ENCODE results near the gene C16orf95. TPM values are rescaled to one million over a fixed set of nuclear protein-coding genes. Genes with fewer than 3 reads are reported as not detected.

C16orf95 gene
- total RNA-seq, 1 donor from 2014 or later: 9.6 TPM

GRCh38 chr16:87333581-87334331, 16.6 kb upstream of the C16orf95 start:
- intact Hi-C loops (cut with micrococcal nuclease): no loop called here

- intact Hi-C loops (cut with micrococcal nuclease): no loop called here
These were observed 15.9 kb upstream of the C16orf95 start for GRCh38 chr16:87333101-87333500.

GRCh38 chr16:87332150-87332549, 15.0 kb upstream of the C16orf95 start:
- intact Hi-C loops (cut with micrococcal nuclease): no loop called here

GRCh38 chr16:87331241-87331801, 14.1 kb upstream of the C16orf95 start:
- intact Hi-C loops (cut with micrococcal nuclease): no loop called here

- intact Hi-C loops (cut with micrococcal nuclease): no loop called here
These were observed 13.5 kb upstream of the C16orf95 start for GRCh38 chr16:87330646-87331045.

DNA sequence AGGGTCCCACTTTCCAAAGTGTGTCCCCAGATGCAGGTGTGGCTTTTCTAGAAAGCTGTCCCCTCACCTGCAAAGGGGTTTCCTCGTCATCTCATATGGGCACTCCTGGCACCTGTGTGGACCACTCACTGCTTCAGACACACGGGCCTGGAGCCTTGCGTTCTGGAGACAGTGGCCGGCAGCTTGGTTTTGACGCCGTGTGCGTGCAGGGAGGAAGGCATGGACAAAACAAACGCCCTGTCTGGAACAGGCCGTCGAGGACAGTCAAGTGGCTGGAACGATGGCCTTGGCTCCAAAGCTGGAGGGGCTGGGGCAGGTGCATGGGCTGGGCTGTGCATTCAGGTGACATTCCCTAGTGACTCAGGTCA, 13.0 kb upstream of the C16orf95 start:
- intact Hi-C loops (cut with micrococcal nuclease): no loop called here

DNA sequence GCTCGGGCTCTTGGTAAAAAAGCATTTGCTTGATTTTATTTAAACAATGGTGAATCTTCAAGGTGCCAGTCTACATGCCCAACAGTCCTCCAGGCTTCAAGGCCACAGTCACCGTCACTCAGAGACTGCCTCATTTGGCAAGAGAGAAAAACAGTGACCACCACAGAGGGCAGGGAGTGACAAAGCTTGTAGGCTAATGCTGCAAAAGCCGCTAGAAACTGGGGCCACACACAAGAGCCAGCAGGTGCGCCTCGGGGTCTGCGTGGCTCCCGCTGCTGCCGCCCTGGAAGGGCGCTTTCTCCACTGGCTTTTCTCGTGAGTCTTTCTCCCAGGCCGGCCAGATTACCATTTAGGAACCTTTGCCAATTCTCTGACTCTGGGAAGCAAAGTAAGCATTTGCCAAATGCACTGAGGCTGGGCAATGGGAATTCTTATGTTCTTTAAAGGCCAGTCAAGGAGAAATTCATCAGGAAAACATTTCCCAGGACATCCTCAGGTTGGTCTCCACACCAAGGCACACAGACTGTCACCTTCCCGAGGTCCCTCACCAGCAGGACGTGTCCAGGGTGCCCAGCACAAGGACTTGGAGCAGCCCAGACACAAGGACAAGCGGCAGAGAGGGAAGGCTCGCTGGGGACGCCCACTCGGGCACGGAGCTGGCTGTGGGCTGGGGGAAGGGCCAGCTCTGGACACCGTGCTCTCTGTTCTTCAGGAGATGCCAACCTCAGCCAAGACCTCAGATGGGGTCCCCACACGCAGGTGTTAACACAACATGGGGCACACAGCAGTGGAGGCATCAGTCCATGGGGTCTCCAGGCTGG, 12.5 kb upstream of the C16orf95 start:
- intact Hi-C loops (cut with micrococcal nuclease): no loop called here

DNA sequence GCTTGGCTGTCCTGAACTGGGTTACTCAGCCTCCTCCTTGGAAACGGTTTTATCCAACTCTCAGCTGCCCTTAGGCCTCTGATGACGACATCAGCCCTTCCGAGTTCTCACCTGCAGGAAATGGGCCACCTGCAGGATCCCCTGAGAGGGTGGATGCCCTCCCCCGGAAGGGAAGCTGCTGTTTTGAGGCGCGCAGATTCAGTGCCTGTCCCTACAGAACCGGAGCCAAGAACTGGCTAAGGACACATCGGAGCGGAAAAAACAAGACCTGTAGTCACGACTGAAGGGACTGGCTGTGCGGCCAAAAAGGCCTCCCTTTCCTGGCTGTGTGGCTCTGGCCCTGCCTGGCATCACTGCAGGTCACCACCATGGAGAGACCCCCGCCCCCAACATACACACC, 11.7 kb upstream of the C16orf95 start:
- intact Hi-C loops (cut with micrococcal nuclease): no loop called here

DNA sequence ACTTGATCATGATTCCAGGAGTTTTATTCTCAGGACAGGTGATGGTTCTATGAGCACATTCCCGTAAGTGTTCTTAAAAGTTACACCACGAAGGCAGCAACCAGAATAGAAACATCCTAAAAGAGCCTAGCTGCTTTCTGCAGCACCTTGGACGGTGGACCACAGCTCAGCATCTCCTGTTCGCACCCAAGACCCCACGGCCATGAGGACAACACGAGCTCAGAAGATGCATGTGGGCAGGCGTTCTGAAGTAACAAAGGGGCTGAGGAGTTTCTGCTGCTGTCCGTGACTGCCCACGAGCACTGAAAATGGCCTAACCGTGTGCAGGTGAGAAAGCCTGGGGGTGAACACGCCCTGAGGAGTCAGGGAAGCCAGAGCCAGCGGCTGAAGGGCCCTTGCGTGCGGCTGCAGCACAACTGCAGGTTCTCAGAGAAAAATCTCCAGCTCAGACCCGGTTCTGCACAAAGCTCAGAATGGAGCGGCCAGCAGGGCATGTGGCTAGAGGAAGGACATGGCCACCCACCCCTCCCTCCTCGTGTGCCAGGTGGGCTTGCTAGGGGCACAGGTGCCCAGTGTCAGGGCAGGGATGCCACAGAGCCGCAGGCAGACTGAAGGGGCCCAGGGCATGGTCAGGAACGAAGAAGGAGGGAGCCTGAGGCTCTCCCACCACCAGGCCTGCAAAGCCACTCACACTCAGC, 10.8 kb upstream of the C16orf95 start:
- intact Hi-C loops (cut with micrococcal nuclease): no loop called here

GRCh38 chr16:87326151-87326571, 9.0 kb upstream of the C16orf95 start:
- intact Hi-C loops (cut with micrococcal nuclease): no loop called here

- intact Hi-C loops (cut with micrococcal nuclease): no loop called here
These were observed 8.2 kb upstream of the C16orf95 start for GRCh38 chr16:87325423-87325858.

- intact Hi-C loops (cut with micrococcal nuclease): no loop called here
These were observed 7.5 kb upstream of the C16orf95 start for GRCh38 chr16:87324411-87325275.

GRCh38 chr16:87323727-87324410, 6.7 kb upstream of the C16orf95 start:
- intact Hi-C loops (cut with micrococcal nuclease): no loop called here

DNA sequence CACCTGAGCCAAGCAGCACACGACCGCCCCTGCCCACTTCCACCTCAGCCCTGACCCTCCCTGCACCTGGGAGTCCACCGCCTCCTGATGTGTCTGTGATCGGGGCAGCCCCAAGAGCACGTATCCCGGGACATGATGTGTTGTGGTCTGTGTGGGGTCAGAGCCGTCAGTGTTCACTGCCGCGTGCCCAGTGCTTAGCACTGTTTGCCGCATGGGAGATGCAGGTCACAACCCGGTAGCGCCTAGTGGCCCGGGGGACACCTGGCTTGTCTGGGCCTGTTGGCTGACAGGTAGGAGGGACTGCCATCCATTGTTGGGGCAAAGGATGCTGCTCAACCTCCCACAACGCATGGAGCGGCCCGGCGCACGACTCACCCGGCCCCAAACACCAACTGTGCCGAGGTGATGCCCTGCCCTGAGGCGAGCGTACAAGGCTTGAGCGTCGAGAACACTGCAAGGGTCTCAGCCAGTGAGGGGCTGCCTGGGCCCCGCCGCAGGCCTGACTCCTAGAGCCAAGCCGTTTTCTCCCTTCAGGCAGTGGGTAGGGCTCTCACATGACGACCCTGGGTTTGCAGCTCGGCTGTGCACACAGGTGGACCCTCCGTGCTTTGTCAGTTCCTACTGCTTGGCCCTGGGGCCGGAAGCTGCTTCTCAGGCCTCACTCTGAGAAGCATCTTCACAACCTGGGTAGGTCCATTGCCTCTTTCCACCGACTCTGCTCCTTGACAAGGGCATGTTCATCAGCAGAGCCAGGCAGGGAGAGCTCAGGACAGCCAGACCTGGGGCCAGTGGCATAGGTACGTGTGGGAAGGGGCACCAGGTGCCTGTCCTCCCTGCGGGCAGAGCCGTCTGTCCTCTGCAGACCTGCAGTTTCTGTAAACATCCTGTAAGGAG, 5.9 kb upstream of the C16orf95 start:
- intact Hi-C loops (cut with micrococcal nuclease): no loop called here

- intact Hi-C loops (cut with micrococcal nuclease): no loop called here
These were observed 5.2 kb upstream of the C16orf95 start for GRCh38 chr16:87322360-87322759.

GRCh38 chr16:87321336-87322107, 4.3 kb upstream of the C16orf95 start:
- intact Hi-C loops (cut with micrococcal nuclease): no loop called here

DNA sequence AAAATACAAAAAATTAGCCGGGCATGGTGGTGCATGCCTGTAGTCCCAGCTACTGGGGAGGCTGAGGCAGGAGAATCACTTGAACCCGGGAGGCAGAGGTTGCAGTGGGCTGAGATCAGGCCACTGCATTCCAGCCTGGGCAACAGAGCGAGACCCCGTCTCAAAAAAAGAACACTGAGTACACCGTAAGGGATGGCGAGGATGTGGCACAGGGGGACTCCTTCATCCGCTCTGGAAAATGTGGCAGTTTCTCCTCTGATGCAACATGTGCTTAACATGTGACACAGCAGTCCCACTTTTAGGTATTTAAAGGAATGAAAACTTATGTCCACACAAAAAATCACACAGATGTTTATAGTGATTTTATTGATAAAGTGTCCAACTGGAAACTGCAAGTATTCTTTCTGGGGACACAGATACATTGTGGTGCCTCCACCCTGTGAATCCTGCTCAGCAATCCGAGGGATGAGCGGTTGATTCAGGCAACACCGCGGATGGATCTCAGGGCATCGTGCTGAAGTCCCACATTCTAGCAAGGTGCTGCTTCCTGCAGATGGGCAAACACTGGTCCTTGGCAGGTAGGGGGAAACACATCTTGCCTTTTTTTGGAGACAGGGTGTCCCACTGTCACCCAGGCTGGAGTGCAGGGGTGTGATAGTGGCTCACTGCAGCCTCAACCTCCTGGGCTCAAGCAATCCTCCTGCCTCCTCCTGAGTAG, 3.5 kb upstream of the C16orf95 start:
- intact Hi-C loops (cut with micrococcal nuclease): no loop called here
